HG03565 (cell line): Measurements from ENCODE around the gene ZMIZ1.

ENCODE experiments used
- ATAC-seq: cut with Tn5 transposase; IDR thresholded peaks from one replicate; pipeline ENCODE4 v1.9.1; 2021; ENCODE audit warnings: mild to moderate bottlenecking, moderate library complexity; ENCODE audit not compliant: unreplicated experiment

Gene ZMIZ1

GRCh38 chr10:79096514-79096913 lies 27.7 kb downstream of the ZMIZ1 start:
- ATAC-seq: no peak

DNA sequence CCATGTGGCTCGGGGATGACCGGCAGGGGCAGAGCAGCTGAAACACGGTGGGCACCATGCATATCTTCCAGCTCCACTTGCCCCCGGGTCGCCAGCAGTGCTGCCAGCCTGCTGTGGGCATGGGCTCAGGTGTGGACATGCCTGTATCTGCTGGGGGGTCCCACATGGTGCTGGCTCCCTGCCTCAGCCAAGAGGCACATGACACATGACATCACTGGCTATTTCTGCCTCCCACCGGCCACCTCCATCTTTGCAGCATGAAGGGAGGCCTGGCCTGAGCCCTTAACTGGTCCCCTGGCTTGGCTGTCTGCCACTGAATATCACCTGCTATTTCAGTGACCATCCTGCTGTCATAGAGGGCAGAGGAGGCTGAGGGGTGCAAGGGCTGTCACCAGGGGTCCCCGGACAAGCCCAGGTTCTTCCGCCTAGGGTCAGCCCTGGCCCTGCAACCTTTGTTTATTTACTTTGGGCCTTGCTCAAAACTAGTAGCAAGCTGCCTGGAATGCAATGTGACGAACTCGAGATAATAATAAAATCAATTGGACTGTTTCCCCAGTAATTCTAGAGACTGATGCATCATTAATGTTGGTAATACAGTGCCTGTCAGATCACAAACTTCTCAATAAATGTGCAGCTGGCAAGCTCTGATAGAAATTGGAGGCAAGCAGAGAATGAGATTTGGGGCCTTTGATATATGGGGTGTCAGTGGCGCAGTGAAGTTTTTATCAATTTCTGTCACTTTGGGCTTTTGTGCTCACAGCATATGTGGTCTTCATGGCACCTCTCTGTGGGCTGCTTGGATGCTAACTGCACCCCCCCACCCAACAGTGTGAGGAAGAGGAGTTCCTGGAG lies 28.5 kb downstream of the ZMIZ1 start:
- ATAC-seq: no peak

DNA sequence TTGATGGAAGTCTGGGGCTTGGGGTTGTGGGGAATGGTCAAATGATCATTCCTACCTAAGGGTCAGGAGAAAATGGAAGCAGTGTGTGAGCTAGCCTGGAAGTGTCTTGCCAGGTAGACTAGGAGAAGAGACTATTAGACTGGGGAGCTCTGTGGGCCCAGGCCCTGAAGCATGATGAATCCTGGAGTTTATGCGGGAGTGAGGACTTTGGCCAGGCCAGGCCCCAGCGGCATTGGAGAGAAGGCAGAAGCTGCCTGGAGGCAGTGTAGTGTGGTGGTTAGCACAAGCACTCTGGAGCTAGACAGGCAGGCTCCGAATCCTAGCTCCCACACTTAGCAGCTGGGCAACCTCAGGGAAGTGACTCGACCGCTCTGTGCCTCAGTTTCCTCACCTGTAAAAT lies 29.3 kb downstream of the ZMIZ1 start:
- no peak for ATAC-seq

- peak; percentile 84 for ATAC-seq
Observed at GRCh38 chr10:79098596-79099015, 29.8 kb downstream of the ZMIZ1 start.

DNA sequence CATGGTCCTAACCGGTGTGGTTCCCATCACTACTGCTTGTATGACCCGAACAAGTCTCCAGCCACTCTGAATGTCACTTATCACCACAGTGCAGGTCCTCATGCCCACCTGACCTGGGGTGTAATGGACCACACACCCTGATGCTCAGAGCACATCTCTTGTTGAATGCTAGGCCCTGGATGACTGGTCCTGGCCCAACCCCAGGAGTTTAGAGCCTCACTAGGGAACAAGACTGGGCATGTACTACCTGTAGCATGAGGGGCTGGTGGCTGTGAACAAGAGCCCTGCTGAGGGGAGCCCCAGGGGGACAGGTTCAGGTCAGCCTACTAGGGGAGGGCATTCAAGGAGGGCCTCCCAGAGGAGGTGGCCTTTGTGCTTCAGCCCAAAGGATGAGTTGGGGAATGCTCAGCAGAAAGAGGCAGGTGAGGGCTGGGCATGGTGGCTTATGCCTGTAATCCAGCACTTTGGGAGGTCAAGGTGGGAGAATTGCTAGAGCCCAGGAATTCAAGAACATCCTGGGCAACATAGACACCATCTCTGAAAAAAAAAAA lies 31.2 kb downstream of the ZMIZ1 start:
- no peak for ATAC-seq

DNA sequence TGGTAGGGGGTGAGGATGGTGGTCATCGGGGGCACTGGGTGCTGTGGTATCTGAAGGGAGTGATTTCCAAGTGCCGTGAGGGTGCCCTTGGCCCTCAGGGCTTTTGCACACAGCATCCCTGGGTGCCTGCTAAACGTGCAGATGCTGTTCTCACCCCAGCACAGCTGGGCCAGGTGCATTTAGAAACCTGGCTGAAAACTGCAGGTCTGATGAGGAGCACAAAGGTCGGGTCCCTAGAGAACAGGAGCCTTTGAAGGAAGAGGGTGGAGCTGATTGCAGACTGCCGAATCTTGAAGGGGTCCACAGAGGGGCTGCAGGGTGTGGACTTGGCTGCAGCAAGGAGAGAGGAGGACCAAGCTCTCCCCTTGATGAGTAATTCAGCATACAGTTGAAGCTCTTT lies 32.0 kb downstream of the ZMIZ1 start:
- no peak for ATAC-seq

DNA sequence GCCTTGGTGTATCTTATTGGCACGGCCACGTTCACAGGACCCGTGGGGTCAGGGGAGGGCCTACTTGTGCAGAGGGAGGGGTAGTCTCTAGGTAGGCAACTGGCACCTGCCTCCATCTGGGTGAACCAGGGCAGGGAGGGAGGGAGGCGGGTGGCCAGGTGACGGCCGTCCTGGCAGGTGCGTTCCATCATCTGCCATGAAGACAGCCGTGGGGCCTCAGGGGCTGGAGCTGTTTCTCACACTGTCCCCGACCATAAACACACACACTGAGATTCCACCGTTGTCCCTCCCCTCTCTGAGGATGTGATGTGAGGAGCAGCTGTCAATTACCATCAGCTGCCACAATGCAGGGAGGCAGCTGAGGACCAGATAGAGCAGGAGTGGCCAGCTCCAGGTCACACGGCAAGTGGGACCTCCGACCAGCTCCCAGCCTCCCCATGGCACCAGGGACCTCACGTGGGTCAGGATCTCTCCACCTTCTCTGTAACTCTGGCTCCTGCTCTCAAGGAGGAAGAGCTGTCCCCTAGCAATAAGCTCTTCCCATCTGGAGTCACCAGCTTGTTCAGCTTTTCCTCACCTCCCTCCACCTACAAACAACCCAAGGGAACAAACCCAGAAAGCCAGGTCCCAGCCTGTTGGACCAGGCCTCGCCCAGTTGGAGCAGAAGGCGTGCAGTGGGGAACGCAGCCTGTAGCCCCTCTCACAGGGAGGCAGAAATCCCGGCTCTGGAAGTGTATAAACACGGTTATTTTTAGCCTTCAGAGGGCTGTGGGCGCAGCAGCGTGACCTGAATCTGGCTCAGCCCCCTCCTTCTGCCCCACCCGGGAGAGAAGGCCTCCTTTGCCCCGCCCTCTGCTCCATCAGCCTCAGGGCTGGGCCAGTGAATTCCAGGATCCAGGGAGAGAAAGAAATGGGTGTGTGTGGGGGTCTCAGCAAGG lies 33.1 kb downstream of the ZMIZ1 start:
- no peak for ATAC-seq

DNA sequence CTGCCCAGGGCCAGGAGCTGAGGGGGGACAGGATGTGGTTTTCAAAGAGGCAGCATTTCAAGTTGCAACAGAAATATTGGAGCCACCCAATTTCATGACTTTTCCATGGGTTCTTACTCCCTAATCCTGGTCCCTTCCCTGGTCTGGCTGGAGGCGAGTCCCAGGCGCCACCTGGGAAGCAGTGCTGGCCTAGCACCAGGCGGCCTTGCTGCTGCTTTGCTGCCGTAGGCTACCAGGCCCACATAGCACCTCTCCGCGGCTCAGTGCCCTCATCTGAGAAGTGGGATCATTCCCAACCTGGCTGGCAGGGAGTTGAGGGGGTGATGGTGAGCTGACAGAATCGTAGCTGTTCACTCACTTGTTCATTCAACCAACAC lies 33.7 kb downstream of the ZMIZ1 start:
- no peak for ATAC-seq

DNA sequence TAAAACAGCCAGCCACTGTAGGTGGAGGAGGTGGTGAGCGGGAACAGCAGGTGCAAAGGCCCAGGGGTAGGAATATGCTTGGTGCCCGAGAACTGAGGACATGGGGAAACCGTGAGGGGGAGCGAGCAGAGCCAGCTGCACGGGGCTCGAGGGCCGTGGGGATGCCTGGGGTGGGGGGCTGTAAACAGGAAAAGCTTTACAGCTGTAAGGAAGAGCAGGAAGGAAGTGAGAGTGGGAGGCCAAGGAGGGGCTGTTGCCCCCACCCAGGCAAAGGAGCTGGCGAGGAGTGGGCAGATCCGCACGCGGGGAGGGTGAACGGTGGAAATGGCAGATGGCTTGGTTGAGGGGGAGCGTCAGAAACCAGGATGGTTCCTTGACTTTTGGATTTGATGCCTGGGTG lies 34.4 kb downstream of the ZMIZ1 start:
- no peak for ATAC-seq

- no peak for ATAC-seq
Observed at GRCh38 chr10:79103585-79103984, 34.8 kb downstream of the ZMIZ1 start.

DNA sequence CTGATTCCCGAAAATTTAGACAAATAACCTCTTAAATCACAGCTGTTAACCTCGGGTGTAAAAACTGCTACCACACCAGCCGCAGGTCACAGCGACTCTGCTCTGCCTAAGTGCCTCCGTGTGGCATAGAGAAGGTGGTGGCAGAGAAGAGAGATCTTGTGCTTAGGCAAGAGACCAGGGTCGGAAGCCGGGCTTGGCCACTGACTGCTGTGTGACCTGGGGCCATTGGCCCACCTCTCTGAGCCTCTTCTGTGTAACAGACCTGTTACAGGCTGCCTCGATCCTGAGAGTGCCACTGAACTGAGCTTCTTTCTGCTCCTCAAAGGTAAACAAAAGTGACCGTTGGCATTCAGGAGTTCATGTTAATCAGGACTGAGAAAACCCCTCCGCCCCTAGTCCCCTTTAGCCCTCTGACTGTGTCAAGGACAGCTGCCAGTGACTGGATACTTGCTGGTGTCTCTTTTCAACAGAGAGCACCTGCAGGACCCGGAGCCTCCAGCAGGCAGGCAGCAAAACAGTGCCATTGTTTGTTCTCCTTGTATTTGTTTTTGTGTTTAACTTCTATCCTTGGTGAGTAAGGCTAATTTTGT lies 36.5 kb downstream of the ZMIZ1 start:
- ATAC-seq: no peak

DNA sequence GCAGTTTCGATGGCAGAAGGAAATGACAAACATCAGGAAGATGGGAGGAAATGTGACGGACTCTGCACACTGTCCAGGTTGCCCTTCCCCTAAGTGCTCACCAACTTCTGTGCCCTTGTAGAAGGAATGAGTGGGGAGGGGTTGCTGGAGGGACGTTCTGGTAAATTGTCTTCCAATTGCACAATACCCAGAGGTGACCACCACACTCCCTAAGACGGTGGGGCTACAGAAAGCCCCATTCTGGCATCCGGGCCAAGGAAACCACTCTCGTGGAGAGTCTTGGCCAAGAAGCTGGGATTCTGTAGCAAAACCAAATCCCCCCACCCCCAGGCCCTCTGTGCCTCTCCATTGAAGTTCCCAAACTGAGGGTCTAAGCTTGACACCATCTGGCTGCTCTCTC lies 37.1 kb downstream of the ZMIZ1 start:
- no peak for ATAC-seq

- ATAC-seq: no peak
Observed at GRCh38 chr10:79106256-79107050, 37.7 kb downstream of the ZMIZ1 start.

DNA sequence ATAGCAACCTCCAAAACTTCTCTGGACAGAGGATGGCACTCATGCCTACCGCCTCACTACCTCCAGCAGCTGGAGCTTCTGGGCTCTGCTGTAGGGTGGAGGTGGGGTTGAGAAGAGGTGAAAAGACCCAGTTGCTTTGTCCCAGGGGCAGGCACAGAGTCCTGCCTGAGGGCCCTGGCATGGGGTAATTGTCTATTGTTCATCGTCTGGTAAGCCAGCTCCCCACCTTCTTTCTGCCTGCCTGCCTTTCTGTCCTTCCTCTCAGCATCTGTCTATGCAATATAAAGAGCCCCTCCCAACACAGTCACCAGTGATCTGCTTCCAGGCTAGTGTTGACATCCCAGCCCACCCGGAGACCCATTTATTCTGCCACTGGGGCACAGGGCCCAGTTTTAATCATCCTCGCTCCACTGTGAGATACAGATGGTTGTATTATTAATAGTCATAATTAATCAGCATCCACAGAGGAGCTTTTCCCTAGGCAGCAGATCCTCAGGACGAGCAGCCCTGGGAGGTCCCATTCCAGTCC lies 39.0 kb downstream of the ZMIZ1 start:
- ATAC-seq: no peak

DNA sequence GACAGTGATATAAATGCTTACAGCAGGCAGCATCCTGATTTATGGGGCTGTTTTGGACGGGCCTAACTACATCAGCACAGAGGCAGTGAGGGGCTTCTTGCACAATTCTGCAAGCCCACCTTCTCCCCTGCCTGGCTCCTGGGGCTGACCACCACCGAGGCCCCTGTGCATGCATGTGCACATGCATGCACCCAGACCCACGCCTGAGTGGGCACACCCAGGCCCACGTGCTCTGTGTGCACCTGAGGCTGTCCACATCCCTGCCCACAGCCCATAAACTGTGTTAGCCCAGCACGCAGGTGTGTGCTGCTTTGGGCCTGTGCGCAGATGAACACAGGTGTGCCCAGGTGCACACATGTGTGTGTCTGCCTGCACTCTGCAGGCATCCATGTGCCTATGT lies 40.0 kb downstream of the ZMIZ1 start:
- no peak for ATAC-seq

DNA sequence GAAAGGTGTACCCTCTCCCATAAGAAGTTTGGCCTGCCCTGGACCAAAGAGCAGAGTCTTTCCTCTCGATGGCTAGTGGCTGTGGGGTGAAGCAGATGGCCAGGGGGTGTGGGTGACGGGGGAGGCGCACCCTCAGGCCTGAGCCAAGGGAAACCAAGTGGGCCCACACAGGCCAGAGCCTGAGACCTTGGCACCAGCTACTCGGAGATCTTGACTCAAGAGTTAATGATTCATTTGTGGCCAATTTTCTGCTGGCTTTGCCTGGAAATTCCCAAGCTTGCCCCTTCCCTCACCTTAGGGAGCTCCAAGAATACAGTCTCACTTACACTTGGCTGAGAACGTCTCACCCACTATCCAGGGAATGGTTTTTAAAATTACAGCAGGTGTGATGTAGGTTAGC lies 42.7 kb downstream of the ZMIZ1 start:
- no peak for ATAC-seq

DNA sequence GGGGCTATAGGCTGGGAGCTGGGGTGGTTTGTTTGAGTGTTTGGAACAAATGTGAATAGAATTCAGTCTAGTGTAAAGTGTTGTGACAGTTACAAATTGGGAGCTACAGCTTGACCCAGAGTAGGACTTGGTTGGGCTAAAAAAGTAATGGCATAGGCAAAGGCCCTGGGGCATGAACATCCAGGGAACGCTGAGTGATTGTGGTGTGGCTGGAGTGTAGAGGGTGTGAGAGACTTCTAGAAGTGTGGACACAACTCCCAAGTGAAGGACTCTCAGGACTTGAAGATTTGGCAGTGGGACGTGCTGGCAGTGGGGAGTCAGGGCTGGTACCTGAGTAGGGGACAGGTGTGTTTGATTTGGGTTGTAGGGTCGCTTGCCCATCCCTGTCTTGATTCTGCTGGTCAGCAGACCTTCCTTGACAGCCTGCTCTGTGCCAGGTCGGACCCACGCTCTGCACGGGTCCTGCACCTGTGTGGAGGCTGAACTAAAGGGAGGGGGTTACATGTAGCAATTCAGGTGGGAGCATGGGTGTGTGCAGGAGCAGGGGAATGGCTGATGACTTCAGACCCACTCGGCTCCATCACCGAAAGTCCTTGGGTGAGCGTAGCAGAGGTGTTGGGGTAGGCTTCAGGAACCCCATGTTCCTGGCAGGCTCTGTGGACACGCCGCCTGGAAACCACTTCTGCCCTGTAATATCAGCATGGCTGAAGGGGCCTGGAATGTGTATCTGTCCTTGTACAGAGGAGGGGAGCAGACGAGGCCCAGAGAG lies 43.3 kb downstream of the ZMIZ1 start:
- no peak for ATAC-seq

DNA sequence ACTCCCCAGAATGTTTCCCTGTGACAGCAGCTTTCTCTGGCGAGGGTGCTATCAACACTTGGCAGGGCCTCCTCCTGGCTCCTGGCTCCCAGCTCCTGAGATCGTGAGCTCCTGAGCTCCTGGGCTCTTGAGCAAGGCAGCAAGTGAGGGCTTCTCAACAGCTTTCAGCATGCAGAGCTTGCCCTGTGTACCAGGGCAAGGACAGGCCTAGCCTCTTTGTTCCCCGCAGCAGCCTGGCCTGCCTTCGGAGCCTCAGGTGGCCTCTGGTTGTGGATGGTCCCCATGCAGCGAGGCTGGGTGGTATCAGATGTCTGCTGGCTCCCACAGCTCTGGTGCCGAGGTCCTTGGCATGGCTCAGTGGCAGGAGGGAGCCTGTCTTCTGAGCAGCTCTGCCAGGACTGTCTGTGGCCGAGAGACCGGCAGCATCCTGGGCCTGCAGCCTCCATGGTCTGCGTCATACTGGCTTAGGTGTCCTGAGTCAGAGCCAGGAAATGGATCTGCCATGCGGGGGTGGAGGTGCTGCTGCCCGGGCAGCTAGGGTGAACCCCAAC lies 44.2 kb downstream of the ZMIZ1 start:
- ATAC-seq: no peak

GRCh38 chr10:79113827-79114226 lies 45.1 kb downstream of the ZMIZ1 start:
- no peak for ATAC-seq
